GM12891 (cell line): Measurements from ENCODE around the gene CREBRF.
A peak's percentile ranks its signal among the peaks of the same experiment; 100 is the strongest.

Experiments used
- DNase-seq: peaks from one replicate; pipeline ENCODE4 v3.0.0; 2011; ENCODE audit warnings: low spot score; ENCODE audit not compliant: insufficient read length
- FAIRE-seq: peaks from 2 replicates; lab custom pipeline; 2011; peaks lifted over from hg19 to GRCh38; lab: Jason Lieb, UNC
- PAX5 ChIP-seq: IDR thresholded peaks from 2 replicates; pipeline ENCODE4 v1.6.1; 2011; ENCODE audit warnings: low read length, moderate library complexity, mild to moderate bottlenecking; ENCODE audit not compliant: insufficient read depth, severe bottlenecking
- POLR2A ChIP-seq: IDR thresholded peaks from 2 replicates; pipeline ENCODE4 v1.6.1; 2011; ENCODE audit warnings: low read depth, low read length, control low read depth
- POLR2AphosphoS5 ChIP-seq: IDR thresholded peaks from 2 replicates; pipeline ENCODE4 v1.6.1; 2011; ENCODE audit warnings: low read depth, low read length, control low read depth
- POU2F2 ChIP-seq: IDR thresholded peaks from 2 replicates; pipeline ENCODE4 v1.6.1; 2011; ENCODE audit warnings: low read depth, mild to moderate bottlenecking, control low read depth, low read length, moderate library complexity
- SPI1 ChIP-seq: IDR thresholded peaks from 2 replicates; pipeline ENCODE4 v1.6.1; 2011; ENCODE audit warnings: low read depth, low read length, control low read depth
- TAF1 ChIP-seq: IDR thresholded peaks from 2 replicates; pipeline ENCODE4 v1.6.1; 2011; ENCODE audit warnings: low read depth, low read length, control low read depth

CREBRF gene

GRCh38 chr5:173053041-173053440 lies 3.1 kb upstream of the CREBRF start:
- no peak for TF ChIP-seq SPI1
- TF ChIP-seq TAF1, result no peak
- TF ChIP-seq POLR2AphosphoS5, result no peak
- TF ChIP-seq PAX5, result no peak
- no peak for TF ChIP-seq POU2F2
- no peak for TF ChIP-seq POLR2A
- DNase-seq (no peak), FAIRE-seq (no peak)

DNA sequence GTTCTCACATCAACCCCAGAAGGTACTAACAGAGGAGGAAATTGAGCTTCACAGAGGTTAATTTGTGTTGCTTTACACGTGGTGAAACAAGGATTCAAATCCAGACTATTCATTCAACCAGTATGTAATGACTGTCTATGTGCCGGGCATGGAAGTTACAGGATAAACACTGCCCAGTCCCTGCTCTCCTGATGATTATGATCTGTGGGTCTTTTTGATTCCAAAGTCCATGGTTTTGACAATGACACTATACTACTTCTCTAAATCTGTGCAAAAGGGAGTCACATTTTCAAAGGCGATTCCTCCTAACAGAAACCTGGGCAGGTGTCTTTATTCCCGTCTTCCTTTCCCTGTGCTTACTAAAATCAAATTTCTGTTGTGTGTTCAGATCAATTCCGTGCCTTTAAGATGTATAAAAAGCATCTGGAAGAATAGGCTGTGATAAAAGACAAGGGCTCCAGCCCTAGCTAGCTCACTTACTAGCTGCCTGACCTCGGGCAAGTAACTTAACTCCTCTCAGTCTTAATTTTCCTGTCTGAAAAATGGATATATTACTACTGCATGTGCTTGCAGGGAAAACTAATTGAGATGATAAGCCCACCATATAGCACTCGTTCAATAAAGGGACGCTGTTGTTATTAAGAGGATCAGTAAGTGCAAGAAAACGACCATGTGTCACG lies 970 bp upstream of the CREBRF start:
- FAIRE-seq, result peak; percentile 26

DNA sequence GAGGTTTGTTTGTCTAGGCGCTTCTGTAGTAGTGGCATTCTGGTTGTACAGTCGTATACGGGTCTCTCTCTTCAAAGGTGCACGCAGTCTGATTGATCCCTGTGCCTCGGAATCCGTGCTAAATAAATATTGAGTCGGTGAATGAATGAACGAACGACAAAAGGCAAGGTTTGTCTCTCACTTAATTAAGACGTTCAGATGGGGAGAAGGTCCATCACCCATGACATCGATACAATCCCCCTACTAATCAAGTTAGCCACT lies 500 bp upstream of the CREBRF start:
- TF ChIP-seq POLR2AphosphoS5 (no peak), POU2F2 (no peak), SPI1 (no peak), PAX5 (no peak), POLR2A (no peak), TAF1 (no peak)
- DNase-seq, result no peak
- FAIRE-seq, result no peak

More for the DNA sequence above, 970 bp upstream of the CREBRF start:
- DNase-seq, result no peak
- no peak for TF ChIP-seq SPI1
- no peak for TF ChIP-seq POU2F2
- TF ChIP-seq POLR2AphosphoS5, result no peak
- TF ChIP-seq TAF1, result no peak
- TF ChIP-seq PAX5, result no peak
- no peak for TF ChIP-seq POLR2A

DNA sequence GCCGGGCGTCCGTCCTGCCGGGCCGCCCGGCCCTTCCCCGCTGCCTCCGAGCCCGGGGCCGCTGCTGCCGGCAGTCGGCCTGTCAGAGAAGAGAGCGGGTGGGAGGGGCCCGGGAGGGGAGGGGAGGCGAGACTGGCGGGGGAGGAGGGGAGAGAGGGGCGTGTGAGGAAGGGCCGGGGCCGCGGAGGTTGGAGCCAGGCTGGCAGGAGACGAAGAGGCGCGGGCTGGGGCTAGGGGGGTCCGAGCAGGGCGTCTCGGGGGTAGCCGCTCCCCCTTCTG lies 570 bp downstream of the CREBRF start:
- peak; percentile 60 for DNase-seq
- TF ChIP-seq TAF1 (no peak), POU2F2 (no peak), POLR2A (no peak), SPI1 (no peak), PAX5 (no peak), POLR2AphosphoS5 (no peak)
- FAIRE-seq, result no peak

DNA sequence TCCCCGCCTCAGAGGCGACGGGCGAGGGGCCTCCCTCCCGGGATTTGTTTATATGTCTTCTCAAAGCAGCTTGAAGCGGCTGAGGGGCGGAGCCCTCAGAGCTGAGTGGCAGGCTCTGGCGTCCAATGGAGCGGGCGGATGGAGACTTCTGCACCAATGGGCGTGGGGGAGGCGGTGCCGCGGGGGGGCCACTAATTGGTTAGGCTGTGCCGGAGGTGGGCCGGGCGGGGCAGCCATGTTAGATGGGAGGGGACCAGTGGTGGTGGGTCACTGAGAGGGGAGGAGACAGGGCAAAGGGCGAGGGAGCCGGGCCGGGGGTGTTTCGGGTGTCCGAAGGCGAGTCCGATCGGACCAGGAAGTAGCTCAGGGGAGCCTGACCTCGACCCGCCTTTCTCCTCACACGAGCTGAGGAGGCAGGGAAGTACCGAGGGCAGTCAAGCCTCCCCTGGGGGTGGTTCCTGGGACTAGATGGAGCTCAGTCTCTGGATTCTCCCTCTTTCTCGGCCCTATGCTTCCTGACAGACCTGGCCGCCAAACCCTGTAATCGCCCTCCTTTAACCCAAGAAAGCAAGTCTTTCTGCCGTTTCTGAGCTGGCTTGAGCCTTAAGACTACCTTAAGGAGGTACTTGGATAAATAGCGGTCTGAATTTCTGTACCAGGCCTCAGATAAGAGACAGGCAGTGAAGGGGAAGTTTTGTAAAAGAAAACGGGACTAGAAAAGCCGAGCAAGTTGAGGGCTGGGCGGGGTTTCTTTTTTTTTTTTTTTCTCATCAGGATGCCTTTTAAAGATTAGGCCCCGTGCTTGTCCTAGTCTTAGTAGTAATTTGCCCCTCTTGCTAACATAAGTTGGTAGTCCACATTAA lies 1.1 kb downstream of the CREBRF start:
- peak; percentile 88 for DNase-seq
- peak; percentile 96 for FAIRE-seq
- TF ChIP-seq SPI1 (no peak), POU2F2 (0 out of 2 replicates have a peak, but pooled peaks have one; percentile 7), POLR2A (peak; percentile 59; the same call in 1 of the 2 replicates), TAF1 (no peak), POLR2AphosphoS5 (peak; percentile 59)

GRCh38 chr5:173062141-173062540 lies 6.0 kb downstream of the CREBRF start:
- FAIRE-seq (no peak), DNase-seq (no peak)
- TF ChIP-seq POU2F2, result no peak

DNA sequence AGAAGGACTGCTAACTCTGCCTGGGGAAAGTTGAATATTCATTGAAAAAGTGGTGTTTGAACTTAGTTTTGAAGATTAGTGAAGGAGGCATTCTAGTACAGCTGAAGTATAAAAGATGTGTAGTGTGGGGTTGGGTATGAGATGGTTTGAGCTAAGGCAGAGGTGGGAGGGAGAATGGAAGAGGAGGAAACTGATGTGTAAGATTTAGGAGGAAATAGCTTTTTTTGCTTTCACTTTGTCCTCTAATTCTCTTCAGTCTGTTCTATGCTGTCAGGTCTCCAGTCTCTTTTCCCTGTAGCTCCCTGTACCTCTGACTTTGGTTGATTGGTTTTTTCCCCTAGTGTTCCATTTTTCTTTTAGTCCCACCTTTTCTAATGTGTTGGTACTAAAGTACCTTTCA lies 9.0 kb downstream of the CREBRF start:
- FAIRE-seq, result peak; percentile 76
- DNase-seq, result no peak
- TF ChIP-seq POLR2AphosphoS5, result no peak
- TF ChIP-seq SPI1, result no peak
- TF ChIP-seq PAX5, result no peak
- no peak for TF ChIP-seq TAF1
- TF ChIP-seq POU2F2, result no peak
- 0 out of 2 replicates have a peak, but pooled peaks have one; percentile 34 for TF ChIP-seq POLR2A

GRCh38 chr5:173069671-173070070 lies 13.5 kb downstream of the CREBRF start:
- FAIRE-seq, result no peak
- no peak for DNase-seq
- TF ChIP-seq POU2F2 (no peak), POLR2AphosphoS5 (no peak), PAX5 (no peak), TAF1 (no peak), POLR2A (no peak), SPI1 (no peak)

DNA sequence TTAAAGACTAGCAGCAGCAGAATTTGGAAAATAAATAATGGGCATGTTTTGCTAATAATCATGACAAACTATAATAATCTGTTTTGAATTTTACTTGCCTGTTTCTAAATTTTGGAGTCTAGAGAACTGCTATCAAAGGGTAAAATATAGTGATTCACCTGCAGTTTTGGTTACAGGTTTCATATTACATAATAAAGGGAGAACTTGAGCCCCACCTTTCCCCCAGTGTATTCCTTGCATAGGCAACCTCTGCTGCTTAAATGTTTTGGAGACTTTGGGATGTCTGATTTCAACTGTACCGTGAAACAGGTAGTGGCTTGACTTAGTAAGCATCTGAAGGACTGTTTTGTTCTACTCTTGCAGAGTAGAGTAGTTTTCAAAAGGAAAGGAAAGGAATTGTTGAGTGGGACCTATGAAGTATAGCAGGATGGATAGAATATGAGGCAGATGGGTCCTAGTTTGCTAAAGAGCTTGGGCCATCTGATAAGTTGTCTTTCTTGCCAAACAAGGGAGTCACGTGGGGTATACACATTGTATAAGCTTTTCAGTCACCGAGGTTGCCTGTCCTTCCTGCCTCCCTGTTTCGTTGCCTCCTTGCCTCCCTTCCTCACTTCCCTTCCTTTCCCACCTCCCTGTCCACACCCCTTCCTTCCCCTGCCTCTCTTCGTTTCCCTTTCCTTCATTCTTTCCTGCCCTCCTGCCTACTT lies 19.1 kb downstream of the CREBRF start:
- FAIRE-seq (no peak), DNase-seq (no peak)
- TF ChIP-seq POLR2A (no peak), SPI1 (no peak), PAX5 (no peak), POLR2AphosphoS5 (no peak), TAF1 (no peak), POU2F2 (no peak)
